ENCODE results near the gene IQCH.

GRCh38 chr15:67215102-67215501, 39.5 kb upstream of the IQCH start:
- TF ChIP-seq CTCF (optimal IDR thresholded peaks at IDR 0.05 in 1 of 3, IDR thresholded peaks at IDR 0.05 in 1 of 3, conservative IDR thresholded peaks at IDR 0.05 in 1 of 3; ENCODE audit: extremely low read depth in 1 of 3, insufficient read depth in 2 of 3, low read length in 3 of 3) (no peak), EZH2 (IDR thresholded peaks at IDR 0.05; ENCODE audit: low read length) (no peak)
